Suprapubic skin (tissue), 4 donors: ENCODE data around the gene PCED1B.

ENCODE experiments used
- CTCF ChIP-seq, 2 donors: fragments of 200-600 bp in 1 of 2; fragments of 450-650 bp in 1 of 2; sonication (generic) in 1 of 2; IDR thresholded peaks; one replicate each; pipeline ENCODE4 v1.5.1; 2016 to 2019; ENCODE audit warnings: antibody characterized with exemption in 2 of 2, mild to moderate bottlenecking in 1 of 2, moderate library complexity in 1 of 2
- EP300 ChIP-seq: sonication (generic); formaldehyde crosslinking; IDR thresholded peaks from one replicate; pipeline ENCODE4 v1.6.1; 2017; ENCODE audit warnings: antibody characterized with exemption
- POLR2A ChIP-seq, 2 donors: fragments of 450-650 bp; IDR thresholded peaks; one replicate each; pipeline ENCODE4 v1.6.1; 2017; ENCODE audit warnings: antibody characterized with exemption in 2 of 2, mild to moderate bottlenecking in 2 of 2, moderate library complexity in 2 of 2
- POLR2AphosphoS5 ChIP-seq, 3 donors: sonication (generic); formaldehyde crosslinking; IDR thresholded peaks; one replicate each; pipeline ENCODE4 v1.6.1; 2017; ENCODE audit warnings: antibody characterized with exemption in 3 of 3

GRCh38 chr12:47280543-47281300 is 201.3 kb downstream of the PCED1B start:
- TF ChIP-seq CTCF (IDR thresholded peaks at IDR 0.05) (no peak), POLR2A (IDR thresholded peaks at IDR 0.05) (no peak), EP300 (no peak), POLR2AphosphoS5 (IDR thresholded peaks at IDR 0.05) (no peak)
